ENCODE measurements around the gene TNRC6B. TPM values are rescaled to one million over a fixed set of nuclear protein-coding genes. Genes with fewer than 3 reads are reported as not detected.
A peak's percentile ranks its signal among the peaks of the same experiment; 100 is the strongest.
"Not testable (repeated sequence)": the region's sequence is repeated elsewhere in the genome, so short reads cannot be mapped to it uniquely, and the experiment has no call there.

TNRC6B gene
- total RNA-seq, 4 donors from 2014 or later, result 41.8 to 50.9 (median 47.8) TPM

DNA sequence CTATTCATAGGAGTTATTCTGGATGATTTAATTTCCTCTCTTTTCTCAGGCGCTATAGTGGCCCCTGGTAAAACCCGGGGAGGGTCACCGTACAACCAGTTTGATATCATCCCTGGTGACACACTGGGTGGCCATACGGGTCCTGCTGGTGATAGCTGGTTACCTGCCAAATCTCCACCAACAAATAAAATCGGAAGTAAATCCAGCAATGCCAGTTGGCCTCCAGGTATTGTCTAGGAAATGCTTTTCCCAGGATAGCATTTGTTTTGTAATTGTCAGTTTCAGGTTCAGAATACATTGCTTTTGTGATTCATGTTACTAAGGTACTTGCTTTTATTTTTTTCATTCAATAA, 133.0 kb downstream of the TNRC6B start:
- Histone ChIP-seq H3K36me3 (peaks cover 0 to 74% (median 7%) of the 10 kb centered on the region in 3 donors), H3K4me3 (no peak overlapping the region), H3K27me3 (no peaks in the 10 kb centered on the region), H3K4me1 (peaks cover 0 to 54% (median 15%) of the 10 kb centered on the region in 4 donors), H3K27ac (peak overlapping the region in 3 of 4 donors; percentile 51 to 78 (median 74)), H3K9me3 (no peaks in the 10 kb centered on the region)
- no peak for TF ChIP-seq POLR2A (IDR thresholded peaks at IDR 0.05)
- TF ChIP-seq, protein P1, sequence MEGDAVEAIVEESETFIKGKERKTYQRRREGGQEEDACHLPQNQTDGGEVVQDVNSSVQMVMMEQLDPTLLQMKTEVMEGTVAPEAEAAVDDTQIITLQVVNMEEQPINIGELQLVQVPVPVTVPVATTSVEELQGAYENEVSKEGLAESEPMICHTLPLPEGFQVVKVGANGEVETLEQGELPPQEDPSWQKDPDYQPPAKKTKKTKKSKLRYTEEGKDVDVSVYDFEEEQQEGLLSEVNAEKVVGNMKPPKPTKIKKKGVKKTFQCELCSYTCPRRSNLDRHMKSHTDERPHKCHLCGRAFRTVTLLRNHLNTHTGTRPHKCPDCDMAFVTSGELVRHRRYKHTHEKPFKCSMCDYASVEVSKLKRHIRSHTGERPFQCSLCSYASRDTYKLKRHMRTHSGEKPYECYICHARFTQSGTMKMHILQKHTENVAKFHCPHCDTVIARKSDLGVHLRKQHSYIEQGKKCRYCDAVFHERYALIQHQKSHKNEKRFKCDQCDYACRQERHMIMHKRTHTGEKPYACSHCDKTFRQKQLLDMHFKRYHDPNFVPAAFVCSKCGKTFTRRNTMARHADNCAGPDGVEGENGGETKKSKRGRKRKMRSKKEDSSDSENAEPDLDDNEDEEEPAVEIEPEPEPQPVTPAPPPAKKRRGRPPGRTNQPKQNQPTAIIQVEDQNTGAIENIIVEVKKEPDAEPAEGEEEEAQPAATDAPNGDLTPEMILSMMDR (IDR thresholded peaks at IDR 0.05), result no peak
- no peak for TF ChIP-seq EP300 (IDR thresholded peaks at IDR 0.05)
- DNase-seq (ENCODE audit: low spot score in 2 of 2), result no peak
- 35 to 40% methylated on average over 5 of the region's 5 CpGs for WGBS, 2 donors

DNA sequence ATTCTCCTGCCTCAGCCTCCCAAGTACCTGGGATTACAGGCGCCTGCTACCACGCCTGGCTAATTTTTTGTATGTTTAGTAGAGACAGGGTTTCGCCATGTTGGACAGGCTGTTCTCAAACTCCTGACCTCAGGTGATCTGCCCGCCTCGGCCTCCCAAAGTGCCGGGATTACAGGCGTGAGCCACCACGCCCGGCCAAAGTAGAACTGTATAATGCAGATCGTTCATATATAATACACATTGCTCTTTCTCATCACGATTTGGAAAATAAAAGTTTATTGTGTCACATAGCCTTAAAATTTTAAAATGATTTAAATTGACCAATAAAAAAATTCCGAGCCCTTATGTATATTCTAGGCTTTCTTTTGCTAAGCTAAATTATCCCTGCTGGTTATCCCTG, 133.9 kb downstream of the TNRC6B start:
- 93% methylated on average over 12 of the region's 12 CpGs for WGBS, 2 donors
- Histone ChIP-seq H3K36me3 (peaks cover 4 to 83% (median 15%) of the 10 kb centered on the region in 3 donors), H3K4me1 (peaks cover 0 to 54% (median 15%) of the 10 kb centered on the region in 4 donors), H3K27ac (peak overlapping the region in 3 of 4 donors; percentile 51 to 79 (median 78))
- not testable (repeated sequence) for H3K4me3 ChIP-seq; H3K9me3 ChIP-seq; DNase-seq (ENCODE audit: low spot score in 2 of 2); H3K27me3 ChIP-seq

- no peaks in the 10 kb centered on the region for H3K9me3 ChIP-seq
- DNase-seq (ENCODE audit: low spot score in 2 of 2), result no peak
- peak overlapping the region in 2 of 4 donors; percentile 78 to 79 for H3K27ac ChIP-seq
- H3K4me3 ChIP-seq, result no peak overlapping the region
- H3K36me3 ChIP-seq, result peaks cover 4 to 87% (median 15%) of the 10 kb centered on the region in 3 donors
- no peaks in the 10 kb centered on the region for H3K27me3 ChIP-seq
- H3K4me1 ChIP-seq, result peaks cover 0 to 54% (median 15%) of the 10 kb centered on the region in 4 donors
- TF ChIP-seq EP300 (IDR thresholded peaks at IDR 0.05), result no peak
- TF ChIP-seq, protein P1 (IDR thresholded peaks at IDR 0.05), result no peak
- TF ChIP-seq POLR2A (IDR thresholded peaks at IDR 0.05), result no peak
- 68 to 84% methylated on average over 2 of the region's 2 CpGs for WGBS, 2 donors
These were observed 134.3 kb downstream of the TNRC6B start for GRCh38 chr22:40312050-40312449.

DNA sequence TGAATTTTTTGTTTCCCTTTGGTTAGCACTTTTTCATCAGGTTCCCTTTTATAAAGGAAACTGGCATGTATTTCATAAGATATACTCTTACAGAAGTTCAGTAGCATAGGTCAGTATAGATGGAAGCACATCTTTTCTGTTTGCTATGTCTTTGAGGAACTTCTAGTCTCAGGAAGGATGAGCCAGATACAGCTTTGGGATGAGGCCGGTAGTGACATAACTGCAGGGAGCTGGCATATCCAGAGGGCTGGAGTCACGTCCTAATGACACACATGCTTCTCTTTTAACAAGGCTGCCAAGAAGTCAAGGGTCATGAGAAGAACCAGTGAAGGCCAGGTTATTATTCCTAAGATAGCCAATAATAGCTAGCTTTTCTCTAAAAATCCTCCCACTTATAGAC, 135.3 kb downstream of the TNRC6B start:
- TF ChIP-seq POLR2A (IDR thresholded peaks at IDR 0.05) (no peak), EP300 (IDR thresholded peaks at IDR 0.05) (no peak)
- TF ChIP-seq, protein P1 (IDR thresholded peaks at IDR 0.05), result no peak
- 26 to 42% methylated on average over 2 of the region's 2 CpGs for WGBS, 2 donors
- H3K4me1 ChIP-seq, result peaks cover 0 to 54% (median 15%) of the 10 kb centered on the region in 4 donors
- no peaks in the 10 kb centered on the region for H3K9me3 ChIP-seq
- peaks cover 4 to 87% (median 15%) of the 10 kb centered on the region in 3 donors for H3K36me3 ChIP-seq
- no peaks in the 10 kb centered on the region for H3K27me3 ChIP-seq
- no peak overlapping the region for H3K4me3 ChIP-seq
- DNase-seq (ENCODE audit: low spot score in 2 of 2), result no peak
- H3K27ac ChIP-seq, result peak overlapping the region in 2 of 4 donors; percentile 78 to 79

DNA sequence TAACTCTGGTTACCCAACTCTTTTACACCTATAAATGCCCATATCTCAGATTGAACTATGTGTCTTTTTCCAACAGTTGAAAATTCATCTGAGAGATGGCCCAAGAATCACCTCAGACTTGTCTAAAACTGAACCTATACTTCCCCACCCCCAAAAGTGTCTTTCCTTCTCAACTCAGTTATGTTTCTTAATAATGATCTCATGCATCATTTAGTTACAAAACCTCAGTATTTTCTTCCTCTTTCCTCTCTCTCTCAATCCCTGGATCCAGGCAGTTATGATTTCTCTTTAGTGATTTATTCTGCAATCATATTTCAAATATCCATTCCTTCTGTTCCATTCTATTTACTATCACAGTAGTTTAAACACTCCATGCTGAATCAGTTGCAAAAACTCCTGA, 136.3 kb downstream of the TNRC6B start:
- no peak overlapping the region for H3K27ac ChIP-seq
- no peak overlapping the region for H3K4me3 ChIP-seq
- no peaks in the 10 kb centered on the region for H3K27me3 ChIP-seq
- TF ChIP-seq, protein P1 (IDR thresholded peaks at IDR 0.05), result no peak
- TF ChIP-seq EP300 (IDR thresholded peaks at IDR 0.05), result no peak
- TF ChIP-seq POLR2A (IDR thresholded peaks at IDR 0.05), result no peak
- no peak for DNase-seq (ENCODE audit: low spot score in 2 of 2)
- H3K4me1 ChIP-seq, result peaks cover 0 to 44% (median 12%) of the 10 kb centered on the region in 4 donors
- peaks cover 4 to 86% (median 15%) of the 10 kb centered on the region in 3 donors for H3K36me3 ChIP-seq
- no peaks in the 10 kb centered on the region for H3K9me3 ChIP-seq

- no peaks in the 10 kb centered on the region for H3K27me3 ChIP-seq
- peaks cover 4 to 73% (median 28%) of the 10 kb centered on the region in 3 donors for H3K36me3 ChIP-seq
- no peak overlapping the region for H3K4me3 ChIP-seq
- H3K4me1 ChIP-seq, result peaks cover 0 to 22% (median 2%) of the 10 kb centered on the region in 4 donors
- TF ChIP-seq POLR2A (IDR thresholded peaks at IDR 0.05), result no peak
- TF ChIP-seq EP300 (IDR thresholded peaks at IDR 0.05), result no peak
- TF ChIP-seq, protein P1 (IDR thresholded peaks at IDR 0.05), result no peak
- DNase-seq (ENCODE audit: low spot score in 2 of 2), result no peak
- H3K9me3 ChIP-seq, result no peaks in the 10 kb centered on the region
- no peak overlapping the region for H3K27ac ChIP-seq
These were observed 143.0 kb downstream of the TNRC6B start for GRCh38 chr22:40320687-40321086.

All from tibial nerve (tissue), 4 donors.